OCI-LY1 (cell line): ENCODE data around the gene MAGEA6.
"Not testable (repeated sequence)": the region's sequence is repeated elsewhere in the genome, so short reads cannot be mapped to it uniquely, and the experiment has no call there.

Source experiments
- H2AFZ ChIP-seq: fragments of 200-600 bp; sonication (generic), shearing (Covaris generic); 2 replicates; pipeline ENCODE4 v1.6.0; 2014; ENCODE audit warnings: antibody characterized with exemption, mild to moderate bottlenecking, low read length
- H3F3A ChIP-seq: fragments of 200-600 bp; sonication (generic), shearing (Covaris generic); 2 replicates; pipeline ENCODE4 v1.6.0; 2014; ENCODE audit warnings: mild to moderate bottlenecking, antibody characterized with exemption, low read length, moderate library complexity; ENCODE audit not compliant: insufficient read depth
- H3K27ac ChIP-seq: fragments of 200-600 bp; sonication (generic); 2 replicates; pipeline ENCODE4 v1.5.1; 2014; ENCODE audit warnings: low read length, mixed run types, mild to moderate bottlenecking, low read depth; ENCODE audit not compliant: poor library complexity, severe bottlenecking
- H3K27me3 ChIP-seq: fragments of 200-600 bp; sonication (generic); 2 replicates; pipeline ENCODE4 v1.6.0; 2014; ENCODE audit warnings: antibody characterized with exemption, mild to moderate bottlenecking, low read length, moderate library complexity; ENCODE audit not compliant: insufficient read depth
- H3K36me3 ChIP-seq: fragments of 200-600 bp; sonication (generic); 2 replicates; pipeline ENCODE4 v1.6.1; 2014; ENCODE audit warnings: mild to moderate bottlenecking, antibody characterized with exemption, low read length, moderate library complexity, mixed read lengths; ENCODE audit not compliant: insufficient read depth
- H3K4me1 ChIP-seq: fragments of 200-600 bp; sonication (generic); 2 replicates; pipeline ENCODE4 v1.5.1; 2014; ENCODE audit warnings: mild to moderate bottlenecking, low read length, moderate library complexity; ENCODE audit not compliant: insufficient read depth, severe bottlenecking
- H3K4me2 ChIP-seq: fragments of 200-600 bp; sonication (generic), shearing (Covaris generic); 2 replicates; pipeline ENCODE4 v1.6.1; 2014; ENCODE audit warnings: low read length
- H3K4me3 ChIP-seq: fragments of 200-600 bp; sonication (generic); 2 replicates; pipeline ENCODE4 v1.5.1; 2014; ENCODE audit warnings: low read length, low read depth, mild to moderate bottlenecking, mixed read lengths; ENCODE audit not compliant: poor library complexity, severe bottlenecking
- H3K79me2 ChIP-seq: fragments of 200-600 bp; shearing (Covaris generic); 2 replicates; pipeline ENCODE4 v1.6.1; 2016; ENCODE audit warnings: mixed run types, low read length, mixed read lengths; ENCODE audit not compliant: insufficient read depth
- H3K9ac ChIP-seq: fragments of 200-600 bp; sonication (generic), shearing (Covaris generic); 2 replicates; pipeline ENCODE4 v1.6.1; 2014; ENCODE audit warnings: mild to moderate bottlenecking, low read length, mixed read lengths
- H3K9me2 ChIP-seq: fragments of 200-600 bp; sonication (generic), shearing (Covaris generic); 2 replicates; pipeline ENCODE4 v1.6.1; 2014; ENCODE audit warnings: low read depth, mild to moderate bottlenecking, low read length, mixed read lengths
- H3K9me3 ChIP-seq: fragments of 200-600 bp; shearing (Covaris generic); 2 replicates; pipeline ENCODE4 v1.6.1; 2014; ENCODE audit warnings: low read length, mixed read lengths
- H4K20me1 ChIP-seq: fragments of 200-600 bp; sonication (generic), shearing (Covaris generic); 2 replicates; pipeline ENCODE4 v1.6.0; 2016; ENCODE audit warnings: mild to moderate bottlenecking, low read length; ENCODE audit not compliant: insufficient read depth
- EZH2 ChIP-seq: fragments of 200-600 bp; sonication (generic), shearing (Covaris generic); IDR thresholded peaks from 2 replicates; pipeline ENCODE4 v1.8.0; 2017; ENCODE audit warnings: borderline replicate concordance, mixed run types, mild to moderate bottlenecking, antibody characterized with exemption, low read length, moderate library complexity, mixed read lengths
- TF ChIP-seq, protein P1 (sequence below): fragments of 200-600 bp; sonication (generic), shearing (Covaris generic); IDR thresholded peaks from 2 replicates; pipeline ENCODE4 v1.5.1; 2017; ENCODE audit warnings: mild to moderate bottlenecking, antibody characterized with exemption, low read length, moderate library complexity, mixed read lengths

The MAGEA6 gene

DNA sequence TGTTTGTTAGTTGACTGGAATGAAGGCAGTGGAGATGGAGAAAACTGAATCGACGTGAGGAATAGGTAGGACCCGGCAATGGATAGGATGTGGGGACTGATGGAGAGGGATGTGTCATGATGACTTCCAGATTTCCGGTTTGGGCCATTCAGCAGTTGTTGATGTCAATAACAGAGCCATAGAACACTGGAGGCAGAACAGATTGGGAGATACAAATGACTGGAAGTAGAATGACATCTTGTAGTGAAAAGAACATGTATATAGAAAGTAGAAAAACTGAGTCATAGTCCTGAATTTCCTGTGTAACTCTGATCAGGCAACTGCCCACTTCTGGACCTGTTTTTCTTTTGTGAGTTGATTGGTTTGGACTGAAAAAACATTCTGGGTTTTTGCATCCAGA lies 36.5 kb upstream of the MAGEA6 start:
- no peaks in the 10 kb centered on the region for H3K79me2 ChIP-seq
- no peaks in the 10 kb centered on the region for H3K9me2 ChIP-seq
- H3K9ac ChIP-seq = no peak overlapping the region
- no peaks in the 10 kb centered on the region for H3K9me3 ChIP-seq
- H3K4me3 ChIP-seq = no peak overlapping the region
- no peaks in the 10 kb centered on the region for H3K36me3 ChIP-seq
- H3K27me3 ChIP-seq = no peaks in the 10 kb centered on the region
- H3K27ac ChIP-seq = no peak overlapping the region
- no peak overlapping the region for H2AFZ ChIP-seq
- TF ChIP-seq EZH2 = no peak
- TF ChIP-seq, protein P1, sequence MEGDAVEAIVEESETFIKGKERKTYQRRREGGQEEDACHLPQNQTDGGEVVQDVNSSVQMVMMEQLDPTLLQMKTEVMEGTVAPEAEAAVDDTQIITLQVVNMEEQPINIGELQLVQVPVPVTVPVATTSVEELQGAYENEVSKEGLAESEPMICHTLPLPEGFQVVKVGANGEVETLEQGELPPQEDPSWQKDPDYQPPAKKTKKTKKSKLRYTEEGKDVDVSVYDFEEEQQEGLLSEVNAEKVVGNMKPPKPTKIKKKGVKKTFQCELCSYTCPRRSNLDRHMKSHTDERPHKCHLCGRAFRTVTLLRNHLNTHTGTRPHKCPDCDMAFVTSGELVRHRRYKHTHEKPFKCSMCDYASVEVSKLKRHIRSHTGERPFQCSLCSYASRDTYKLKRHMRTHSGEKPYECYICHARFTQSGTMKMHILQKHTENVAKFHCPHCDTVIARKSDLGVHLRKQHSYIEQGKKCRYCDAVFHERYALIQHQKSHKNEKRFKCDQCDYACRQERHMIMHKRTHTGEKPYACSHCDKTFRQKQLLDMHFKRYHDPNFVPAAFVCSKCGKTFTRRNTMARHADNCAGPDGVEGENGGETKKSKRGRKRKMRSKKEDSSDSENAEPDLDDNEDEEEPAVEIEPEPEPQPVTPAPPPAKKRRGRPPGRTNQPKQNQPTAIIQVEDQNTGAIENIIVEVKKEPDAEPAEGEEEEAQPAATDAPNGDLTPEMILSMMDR = no peak
- H3K4me2 ChIP-seq = no peak overlapping the region
- no peaks in the 10 kb centered on the region for H3K4me1 ChIP-seq
- no peaks in the 10 kb centered on the region for H3F3A ChIP-seq
- H4K20me1 ChIP-seq = no peaks in the 10 kb centered on the region

DNA sequence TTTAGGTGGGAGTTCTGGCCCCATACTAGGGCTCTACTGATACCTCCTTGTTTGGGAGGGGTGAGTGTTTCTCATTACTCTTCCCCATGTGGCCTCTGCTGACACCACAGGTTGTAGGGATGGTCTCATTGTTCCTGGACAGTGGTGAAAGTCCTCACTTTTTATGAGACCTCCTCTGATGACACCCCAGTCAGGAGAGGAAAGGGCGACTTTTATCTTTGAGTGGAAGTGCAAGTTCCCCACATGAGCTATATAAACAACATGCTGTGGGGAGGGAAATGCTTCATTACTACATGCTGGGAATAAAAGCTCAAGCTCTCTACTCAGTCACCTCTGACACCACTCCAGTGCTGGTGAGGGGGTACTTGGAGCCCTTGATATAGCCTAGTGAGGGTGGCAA lies 29.5 kb upstream of the MAGEA6 start:
- Histone ChIP-seq H4K20me1 (no peaks in the 10 kb centered on the region), H3K36me3 (no peaks in the 10 kb centered on the region), H3F3A (no peaks in the 10 kb centered on the region), H3K4me3 (no peak overlapping the region), H3K9me2 (no peaks in the 10 kb centered on the region), H3K4me2 (no peak overlapping the region), H3K27me3 (no peaks in the 10 kb centered on the region), H2AFZ (no peak overlapping the region), H3K79me2 (no peaks in the 10 kb centered on the region), H3K9ac (no peak overlapping the region), H3K9me3 (no peaks in the 10 kb centered on the region), H3K27ac (no peak overlapping the region), H3K4me1 (no peaks in the 10 kb centered on the region)
- TF ChIP-seq, protein P1 = no peak
- TF ChIP-seq EZH2 = no peak

DNA sequence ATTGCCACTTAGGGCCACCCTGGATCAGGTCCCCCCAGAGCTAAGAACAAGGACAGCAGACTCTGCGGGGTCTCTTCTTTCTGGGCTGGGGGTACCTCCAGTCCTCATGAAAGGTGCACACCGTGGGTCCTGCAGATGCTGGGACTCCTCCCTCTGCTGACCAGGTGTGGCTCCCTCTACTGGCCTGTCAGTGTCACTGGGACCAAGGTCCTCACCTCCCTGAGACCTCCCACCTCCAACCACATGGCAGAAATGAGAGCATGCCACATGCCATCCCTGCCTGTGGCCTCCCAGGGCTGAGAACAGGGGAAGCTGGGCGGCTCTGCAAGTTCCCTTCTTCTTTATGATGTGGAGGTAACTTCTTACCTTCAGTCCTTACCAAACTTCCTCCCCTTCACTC lies 17.6 kb upstream of the MAGEA6 start:
- not testable (repeated sequence) for H3K79me2 ChIP-seq, H4K20me1 ChIP-seq, H3F3A ChIP-seq, H3K4me2 ChIP-seq, H3K27ac ChIP-seq, H3K27me3 ChIP-seq, H3K4me3 ChIP-seq, H3K4me1 ChIP-seq, H3K36me3 ChIP-seq, H3K9me2 ChIP-seq, H3K9ac ChIP-seq, H2AFZ ChIP-seq, H3K9me3 ChIP-seq

DNA sequence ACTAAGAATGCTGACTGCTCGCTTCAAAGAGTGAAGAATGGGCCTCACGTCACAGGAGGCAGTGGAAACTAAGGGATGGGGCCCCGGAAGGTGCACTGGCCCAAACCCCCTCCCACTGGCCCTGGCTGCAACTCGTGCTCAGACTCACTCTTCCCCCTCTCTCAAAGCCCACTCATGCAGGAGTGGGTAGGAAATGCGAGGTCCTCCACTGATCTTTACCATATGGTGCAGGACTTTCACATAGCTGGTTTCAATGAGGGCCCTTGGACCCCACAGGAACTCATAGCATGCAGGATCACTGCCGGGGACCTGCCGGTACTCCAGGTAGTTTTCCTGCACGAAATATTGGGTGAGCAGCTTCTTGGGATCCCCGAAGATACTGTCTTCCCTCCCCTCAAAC lies 2.9 kb downstream of the MAGEA6 start:
- not testable (repeated sequence) for H3K9me3 ChIP-seq, H3K9me2 ChIP-seq, H2AFZ ChIP-seq, H3K4me1 ChIP-seq, H3K27me3 ChIP-seq, H3K27ac ChIP-seq, H3K79me2 ChIP-seq, H3K4me2 ChIP-seq, H3K36me3 ChIP-seq, H3K9ac ChIP-seq, H3K4me3 ChIP-seq, H4K20me1 ChIP-seq, H3F3A ChIP-seq

DNA sequence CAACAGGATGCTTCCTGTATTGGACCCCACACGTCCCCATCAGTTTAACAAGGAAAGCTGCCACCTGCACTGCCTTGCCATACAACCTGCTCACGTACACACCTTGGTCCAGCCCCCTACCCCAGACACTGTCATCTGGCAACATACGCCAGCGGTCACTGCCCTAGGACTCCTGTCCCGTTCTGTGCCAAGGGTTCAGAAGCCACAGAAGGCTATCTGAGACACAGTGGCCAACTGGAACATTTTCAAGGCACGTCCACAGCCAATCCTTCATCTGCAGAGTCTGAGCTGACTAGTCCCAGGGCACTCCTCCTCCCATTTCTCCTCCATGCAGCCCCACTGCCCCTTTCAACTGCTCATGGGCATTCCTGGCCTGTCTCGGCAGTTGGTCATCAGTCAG lies 7.9 kb downstream of the MAGEA6 start:
- not testable (repeated sequence) for H3K79me2 ChIP-seq, H3K9me3 ChIP-seq, H3K27ac ChIP-seq, H3K9me2 ChIP-seq, H3K27me3 ChIP-seq, H3K4me3 ChIP-seq, H4K20me1 ChIP-seq, H3K4me2 ChIP-seq, H3K36me3 ChIP-seq, H3K4me1 ChIP-seq, H3F3A ChIP-seq, H3K9ac ChIP-seq, H2AFZ ChIP-seq

DNA sequence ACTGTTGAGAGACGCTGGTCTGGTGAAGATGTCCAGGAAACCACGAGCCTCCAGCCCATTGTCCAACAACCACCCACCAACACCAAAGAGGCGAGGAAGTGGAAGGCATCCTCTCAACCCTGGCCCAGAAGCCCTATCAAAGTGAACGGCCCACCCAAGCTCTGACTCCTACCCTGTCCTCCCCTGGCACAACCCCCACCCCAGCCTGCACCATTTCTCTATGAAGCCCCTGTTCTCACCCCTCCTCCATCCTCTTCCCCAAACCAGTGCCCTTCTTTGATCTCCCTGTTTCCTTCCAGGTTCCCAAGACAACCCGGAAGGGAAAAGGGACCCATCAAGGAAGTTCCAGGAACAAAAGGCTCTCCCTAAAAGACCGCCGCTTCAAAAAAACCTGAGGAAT lies 9.9 kb downstream of the MAGEA6 start:
- not testable (repeated sequence) for H3K9ac ChIP-seq, H3K4me3 ChIP-seq, H3K36me3 ChIP-seq, H3K27ac ChIP-seq, H3K27me3 ChIP-seq, H2AFZ ChIP-seq, H3K79me2 ChIP-seq, H3F3A ChIP-seq, H3K9me2 ChIP-seq, H3K4me2 ChIP-seq, H3K4me1 ChIP-seq, H4K20me1 ChIP-seq, H3K9me3 ChIP-seq
